H1 (cell line): Measurements from ENCODE around the gene GCSH. TPM values are rescaled to one million over a fixed set of nuclear protein-coding genes. Genes with fewer than 3 reads are reported as not detected.

Experiments used
- CTCF ChIA-PET: fragments of 300-600 bp; sonication (Branson Sonifier 250); formaldehyde crosslinking; loops from one replicate; lab custom pipeline; 2021; ENCODE audit not compliant: partially characterized antibody; lab: Charles Lee
- POLR2A ChIA-PET: fragments of 300-600 bp; sonication (Branson Sonifier 250); formaldehyde crosslinking; loops from one replicate; lab custom pipeline; 2021; ENCODE audit warnings: inconsistent platforms; ENCODE audit not compliant: partially characterized antibody; lab: Charles Lee
- DNase-seq, 2 experiments: peaks; one replicate each; pipeline versions ENCODE4 v3.0.0 to v3.0.0-alpha.2; 2010 to 2022; ENCODE audit warnings: low spot score in 2 of 2, low read depth in 1 of 2, mixed read lengths in 1 of 2
- FAIRE-seq: peaks from 2 replicates; lab custom pipeline; 2011; peaks lifted over from hg19 to GRCh38; lab: Jason Lieb, UNC
- H2AFZ ChIP-seq: 2 replicates; pipeline ENCODE4 v1.8.1; 2012; ENCODE audit warnings: low read length, inconsistent platforms
- H2AK5ac ChIP-seq: 2 replicates; pipeline ENCODE4 v1.6.1; 2013; ENCODE audit warnings: low read depth, low read length
- H2BK120ac ChIP-seq: replicated peaks from 2 replicates; pipeline ENCODE3; 2013; ENCODE audit warnings: low read depth, low read length, inconsistent platforms
- H2BK12ac ChIP-seq: 2 replicates; pipeline ENCODE4 v1.6.1; 2013; ENCODE audit warnings: low read depth, low read length
- H2BK15ac ChIP-seq: 2 replicates; pipeline ENCODE4 v1.6.1; 2013; ENCODE audit warnings: low read length
- H2BK20ac ChIP-seq: 2 replicates; pipeline ENCODE4 v1.6.1; 2013; ENCODE audit warnings: low read length
- H2BK5ac ChIP-seq: 2 replicates; pipeline ENCODE4 v1.6.1; 2013; ENCODE audit warnings: low read depth, low read length
- H3K14ac ChIP-seq: 2 replicates; pipeline ENCODE4 v1.6.1; 2013; ENCODE audit warnings: inconsistent platforms; ENCODE audit not compliant: insufficient read length
- H3K18ac ChIP-seq: 2 replicates; pipeline ENCODE4 v1.6.1; 2013; ENCODE audit warnings: low read length; ENCODE audit errors: extremely low read depth
- H3K23ac ChIP-seq: 2 replicates; pipeline ENCODE4 v1.6.1; 2013; ENCODE audit warnings: inconsistent platforms; ENCODE audit not compliant: insufficient read length
- H3K23me2 ChIP-seq: 2 replicates; pipeline ENCODE4 v1.6.1; 2013; ENCODE audit warnings: low read depth, low read length
- H3K27ac ChIP-seq: 2 replicates; pipeline ENCODE4 v1.6.1; 2011; ENCODE audit warnings: low read depth, low read length, inconsistent platforms
- H3K27me3 ChIP-seq, 4 experiments: replicated peaks in 1 of 4; 1 replicate in 1 of 4; 2 replicates in 3 of 4; pipeline versions ENCODE4 v1.6.1 to v1.8.1; 2011 to 2013; ENCODE audit warnings: low read length in 3 of 4, mild to moderate bottlenecking in 3 of 4, inconsistent platforms in 2 of 4, mixed read lengths in 2 of 4, moderate library complexity in 1 of 4; ENCODE audit not compliant: control insufficient read depth in 3 of 4, insufficient read depth in 3 of 4; ENCODE audit errors: extremely low read depth in 1 of 4
- H3K36me3 ChIP-seq, 4 experiments: 2 replicates each; pipeline versions ENCODE4 v1.6.1 to v1.8.1; 2011 to 2013; ENCODE audit warnings: mild to moderate bottlenecking in 4 of 4, low read length in 3 of 4, moderate library complexity in 2 of 4, control low read depth in 1 of 4, inconsistent platforms in 1 of 4; ENCODE audit not compliant: insufficient read depth in 4 of 4, control insufficient read depth in 2 of 4
- H3K4ac ChIP-seq: replicated peaks from 2 replicates; pipeline ENCODE3; 2013; ENCODE audit warnings: low read length, low read depth, mixed read lengths, inconsistent platforms; ENCODE audit not compliant: insufficient read length
- H3K4me1 ChIP-seq, 4 experiments: replicated peaks in 1 of 4; 1 replicate in 1 of 4; 2 replicates in 3 of 4; pipeline versions ENCODE4 v1.6.1 to v1.8.1; 2011 to 2013; ENCODE audit warnings: low read length in 3 of 4, inconsistent platforms in 2 of 4, mixed read lengths in 1 of 4; ENCODE audit not compliant: insufficient read depth in 4 of 4, control insufficient read depth in 3 of 4
- H3K4me2 ChIP-seq, 2 experiments: 2 replicates each; pipeline versions ENCODE4 v1.6.1 to v1.8.1; 2011 to 2013; ENCODE audit warnings: low read depth in 2 of 2, low read length in 2 of 2, control low read depth in 1 of 2, inconsistent platforms in 1 of 2, mild to moderate bottlenecking in 1 of 2; ENCODE audit not compliant: insufficient read depth in 1 of 2
- H3K4me3 ChIP-seq, 4 experiments: fragments of 200-600, 300-600 bp in 1 of 4; sonication (generic), shearing (Covaris generic), sonication (Bioruptor Twin) in 1 of 4; 2 replicates each; pipeline versions ENCODE4 v1.5.1 to v1.8.1; 2011 to 2016; ENCODE audit warnings: low read length in 4 of 4, low read depth in 3 of 4, control low read depth in 2 of 4, inconsistent platforms in 2 of 4, mild to moderate bottlenecking in 2 of 4, mixed read lengths in 1 of 4, moderate library complexity in 1 of 4; ENCODE audit not compliant: insufficient read depth in 2 of 4; ENCODE audit errors: extremely low read depth in 1 of 4
- H3K56ac ChIP-seq: replicated peaks from 2 replicates; pipeline ENCODE3; 2013; ENCODE audit warnings: low read depth, mild to moderate bottlenecking, mixed read lengths, low read length, inconsistent platforms; ENCODE audit not compliant: insufficient read length
- H3K79me1 ChIP-seq: 2 replicates; pipeline ENCODE4 v1.6.1; 2013; ENCODE audit warnings: low read depth, low read length, control low read depth
- H3K79me2 ChIP-seq, 2 experiments: 2 replicates each; pipeline versions ENCODE4 v1.6.1 to v1.8.1; 2012 to 2013; ENCODE audit warnings: low read length in 2 of 2, mild to moderate bottlenecking in 2 of 2, inconsistent platforms in 1 of 2; ENCODE audit not compliant: insufficient read depth in 2 of 2, control insufficient read depth in 1 of 2
- H3K9ac ChIP-seq, 4 experiments: replicated peaks in 1 of 4; 1 replicate in 1 of 4; 2 replicates in 3 of 4; pipeline versions ENCODE4 v1.6.1 to v1.8.1; 2011 to 2013; ENCODE audit warnings: low read depth in 3 of 4, low read length in 3 of 4, control low read depth in 2 of 4, mild to moderate bottlenecking in 2 of 4, moderate library complexity in 2 of 4, inconsistent platforms in 1 of 4; ENCODE audit errors: extremely low read depth in 1 of 4
- H3K9me3 ChIP-seq, 2 experiments: 2 replicates each; pipeline versions ENCODE4 v1.6.1 to v1.8.1; 2012 to 2013; ENCODE audit warnings: mild to moderate bottlenecking in 2 of 2, moderate library complexity in 2 of 2, control low read depth in 1 of 2, inconsistent platforms in 1 of 2, low read depth in 1 of 2, low read length in 1 of 2, mixed read lengths in 1 of 2; ENCODE audit not compliant: insufficient read depth in 2 of 2
- H4K20me1 ChIP-seq, 2 experiments: replicated peaks in 1 of 2; 2 replicates each; pipeline versions ENCODE3 to v1.8.1; 2011 to 2013; ENCODE audit warnings: inconsistent platforms in 2 of 2, low read length in 2 of 2, mild to moderate bottlenecking in 1 of 2; ENCODE audit not compliant: insufficient read depth in 2 of 2, control insufficient read depth in 1 of 2
- H4K5ac ChIP-seq: 2 replicates; pipeline ENCODE4 v1.6.1; 2013; ENCODE audit warnings: low read length, low read depth, mixed read lengths, inconsistent platforms; ENCODE audit not compliant: insufficient read length
- H4K8ac ChIP-seq: 2 replicates; pipeline ENCODE4 v1.8.0; 2013; ENCODE audit warnings: mild to moderate bottlenecking, moderate library complexity, low read length, inconsistent platforms; ENCODE audit not compliant: insufficient read depth; ENCODE audit errors: extremely low read depth
- H4K91ac ChIP-seq: replicated peaks from 2 replicates; pipeline ENCODE3; 2013; ENCODE audit warnings: low read length, mixed read lengths, inconsistent platforms; ENCODE audit not compliant: insufficient read length
- BCL11A ChIP-seq, 2 experiments: IDR thresholded peaks; one replicate each; pipeline ENCODE4 v1.6.1; 2011; ENCODE audit warnings: low read depth in 2 of 2, low read length in 2 of 2, mild to moderate bottlenecking in 2 of 2
- CHD2 ChIP-seq: IDR thresholded peaks from 2 replicates; pipeline ENCODE4 v1.6.1; 2012; ENCODE audit warnings: low read length, improper control_type of control experiment
- HDAC6 ChIP-seq: IDR thresholded peaks from one replicate; pipeline ENCODE4 v1.7.1; 2012; ENCODE audit warnings: low read depth, mild to moderate bottlenecking, inconsistent platforms, low read length, moderate library complexity
- SP1 ChIP-seq: IDR thresholded peaks from 2 replicates; pipeline ENCODE4 v1.6.1; 2011; ENCODE audit warnings: low read depth, low read length
- SRF ChIP-seq: IDR thresholded peaks from 2 replicates; pipeline ENCODE4 v1.6.1; 2011; ENCODE audit warnings: mild to moderate bottlenecking, low read depth, low read length, moderate library complexity
- WGBS, 2 experiments: shearing (Covaris generic) in 1 of 2; methylation state at CpG; one replicate each; pipeline versions ENCODE4 v1.1.6 to v1.1.7; 2013 to 2015; ENCODE audit warnings: low lambda C conversion rate in 2 of 2, mixed read lengths in 2 of 2, inconsistent platforms in 1 of 2, low coverage in 1 of 2, missing lambda C conversion rate in 1 of 2; ENCODE audit not compliant: insufficient replicate concordance in 2 of 2, insufficient coverage in 1 of 2, insufficient read length in 1 of 2; ENCODE audit errors: extremely low coverage in 1 of 2, missing lambda C conversion rate in 1 of 2; 5-methylcytosine and 5-hydroxymethylcytosine counted together
- polyA plus RNA-seq, 7 experiments: library from polyadenylated mRNA; depleted of rRNA in 3 of 7; stranded (reverse) in 5 of 7; unstranded in 2 of 7; fragments of >200 nt in 5 of 7; fragments of 200-250 nt in 2 of 7; gene quantifications; 1 replicate in 5 of 7; 2 replicates in 1 of 7; 4 replicates in 1 of 7; pipeline versions ENCODE4 v1.2.1 to v1.2.3, GENCODE V29; 2011 to 2013; ENCODE audit warnings: missing spikeins in 2 of 7, mixed read lengths in 2 of 7
- total RNA-seq: library from RNA; stranded (reverse); fragmentation: NEBNext Ultra II Directional; extraction: Animal tissue kit (Norgen Biotek cat#: 25700); gene quantifications from 2 replicates; pipeline ENCODE4 v1.2.1, GENCODE V29; 2021
- TF ChIP-seq, protein P1 (sequence below): IDR thresholded peaks from 2 replicates; pipeline ENCODE4 v1.6.1; 2011; ENCODE audit warnings: low read length, improper control_type of control experiment
- TF ChIP-seq, protein P2 (sequence below), 3 experiments: IDR thresholded peaks; 1 replicate in 2 of 3; 2 replicates in 1 of 3; pipeline versions ENCODE4 v1.5.1 to v1.6.1; 2011; ENCODE audit warnings: low read length in 3 of 3, mild to moderate bottlenecking in 3 of 3, inconsistent platforms in 2 of 3, low read depth in 1 of 3, moderate library complexity in 1 of 3; ENCODE audit not compliant: insufficient read depth in 1 of 3; ENCODE audit errors: control extremely low read depth in 1 of 3

Gene GCSH
- total and polyA plus RNA-seq, 2 of the 8 experiments (the other 6 are each of a cell fraction or from before 2014, with no cell fraction given) = 28.2 to 108 TPM

DNA sequence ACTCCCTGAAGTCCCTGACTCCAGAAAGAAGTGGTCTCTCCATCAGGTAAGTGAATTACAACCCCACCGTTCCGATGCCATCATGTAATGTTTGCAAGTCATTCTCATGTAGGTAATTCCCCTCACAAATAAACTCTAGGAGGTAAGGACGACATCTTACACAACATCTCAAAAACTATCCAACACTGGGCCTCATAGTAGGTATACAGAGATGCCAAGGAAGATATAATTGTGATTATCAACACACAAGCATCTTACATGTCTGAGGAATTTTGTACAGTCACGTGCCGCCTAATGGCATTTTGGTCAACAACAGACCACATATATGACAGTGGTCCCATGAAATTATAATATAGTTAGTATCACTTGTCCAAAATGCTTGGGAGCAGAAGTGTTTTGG is 7.4 kb downstream of the GCSH start:
- Histone ChIP-seq H2AFZ (no peak overlapping the region), H4K5ac (no peak overlapping the region), H3K4me1 (no peaks in the 10 kb centered on the region), H3K14ac (no peak overlapping the region), H2AK5ac (no peak overlapping the region), H3K79me1 (peaks cover 4% of the 10 kb centered on the region; the same call in 1 of the 2 replicates), H3K56ac (no peak overlapping the region), H2BK120ac (no peak overlapping the region), H3K18ac (no peak overlapping the region), H3K9me3 (no peaks in the 10 kb centered on the region), H3K4me3 (no peak overlapping the region), H3K23ac (no peak overlapping the region), H3K4me2 (no peak overlapping the region), H3K23me2 (no peaks in the 10 kb centered on the region), H3K36me3 (peaks cover 0 to 25% (median 6%) of the 10 kb centered on the region in 4 experiments; a peak in 6 of 8 replicates), H3K27ac (no peak overlapping the region), H3K4ac (no peak overlapping the region), H4K8ac (no peak overlapping the region), H2BK5ac (no peak overlapping the region), H4K91ac (no peak overlapping the region), H2BK20ac (no peak overlapping the region), H3K27me3 (no peaks in the 10 kb centered on the region), H4K20me1 (peaks cover 0 to 2% of the 10 kb centered on the region in 2 experiments), H2BK12ac (no peak overlapping the region), H3K79me2 (peaks cover 5 to 55% of the 10 kb centered on the region in 2 experiments), H3K9ac (no peak overlapping the region), H2BK15ac (no peak overlapping the region)
- TF ChIP-seq, protein P1, sequence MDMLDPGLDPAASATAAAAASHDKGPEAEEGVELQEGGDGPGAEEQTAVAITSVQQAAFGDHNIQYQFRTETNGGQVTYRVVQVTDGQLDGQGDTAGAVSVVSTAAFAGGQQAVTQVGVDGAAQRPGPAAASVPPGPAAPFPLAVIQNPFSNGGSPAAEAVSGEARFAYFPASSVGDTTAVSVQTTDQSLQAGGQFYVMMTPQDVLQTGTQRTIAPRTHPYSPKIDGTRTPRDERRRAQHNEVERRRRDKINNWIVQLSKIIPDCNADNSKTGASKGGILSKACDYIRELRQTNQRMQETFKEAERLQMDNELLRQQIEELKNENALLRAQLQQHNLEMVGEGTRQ = no peak
- TF ChIP-seq SRF (no peak), CHD2 (no peak), SP1 (no peak), BCL11A (IDR thresholded peaks at IDR 0.05; ENCODE audit: low read depth in 2 of 2, low read length in 2 of 2) (no peak), HDAC6 (no peak)
- TF ChIP-seq, protein P2, sequence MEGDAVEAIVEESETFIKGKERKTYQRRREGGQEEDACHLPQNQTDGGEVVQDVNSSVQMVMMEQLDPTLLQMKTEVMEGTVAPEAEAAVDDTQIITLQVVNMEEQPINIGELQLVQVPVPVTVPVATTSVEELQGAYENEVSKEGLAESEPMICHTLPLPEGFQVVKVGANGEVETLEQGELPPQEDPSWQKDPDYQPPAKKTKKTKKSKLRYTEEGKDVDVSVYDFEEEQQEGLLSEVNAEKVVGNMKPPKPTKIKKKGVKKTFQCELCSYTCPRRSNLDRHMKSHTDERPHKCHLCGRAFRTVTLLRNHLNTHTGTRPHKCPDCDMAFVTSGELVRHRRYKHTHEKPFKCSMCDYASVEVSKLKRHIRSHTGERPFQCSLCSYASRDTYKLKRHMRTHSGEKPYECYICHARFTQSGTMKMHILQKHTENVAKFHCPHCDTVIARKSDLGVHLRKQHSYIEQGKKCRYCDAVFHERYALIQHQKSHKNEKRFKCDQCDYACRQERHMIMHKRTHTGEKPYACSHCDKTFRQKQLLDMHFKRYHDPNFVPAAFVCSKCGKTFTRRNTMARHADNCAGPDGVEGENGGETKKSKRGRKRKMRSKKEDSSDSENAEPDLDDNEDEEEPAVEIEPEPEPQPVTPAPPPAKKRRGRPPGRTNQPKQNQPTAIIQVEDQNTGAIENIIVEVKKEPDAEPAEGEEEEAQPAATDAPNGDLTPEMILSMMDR (IDR thresholded peaks at IDR 0.05; ENCODE audit: control extremely low read depth in 1 of 3, insufficient read depth in 1 of 3, low read depth in 1 of 3, low read length in 3 of 3) = no peak
- no peak for FAIRE-seq
- no peak for DNase-seq
- CTCF ChIA-PET = interaction anchor here (0.7 to 1.2 kb wide), 3 partner anchors 13 to 46 kb away, joined by 3 to 4 read pairs (median 3); no protein-coding TSS in a partner anchor
- 91% methylated on average over 5 of the region's 5 CpGs; no CpG with 5 or more reads in 1 of the 2 experiments for WGBS, 2 experiments
- POLR2A ChIA-PET = interaction anchor here (1.4 kb wide), 1 partner anchor 12 kb away, joined by 6 read pairs; the partner anchor contains the start of gene C16orf46
